Measurements from ENCODE around the gene MOB1B. TPM values are rescaled to one million over a fixed set of nuclear protein-coding genes. Genes with fewer than 3 reads are reported as not detected.

Gene MOB1B
- total RNA-seq, 1 donor from 2014 or later, result 34.6 TPM

DNA sequence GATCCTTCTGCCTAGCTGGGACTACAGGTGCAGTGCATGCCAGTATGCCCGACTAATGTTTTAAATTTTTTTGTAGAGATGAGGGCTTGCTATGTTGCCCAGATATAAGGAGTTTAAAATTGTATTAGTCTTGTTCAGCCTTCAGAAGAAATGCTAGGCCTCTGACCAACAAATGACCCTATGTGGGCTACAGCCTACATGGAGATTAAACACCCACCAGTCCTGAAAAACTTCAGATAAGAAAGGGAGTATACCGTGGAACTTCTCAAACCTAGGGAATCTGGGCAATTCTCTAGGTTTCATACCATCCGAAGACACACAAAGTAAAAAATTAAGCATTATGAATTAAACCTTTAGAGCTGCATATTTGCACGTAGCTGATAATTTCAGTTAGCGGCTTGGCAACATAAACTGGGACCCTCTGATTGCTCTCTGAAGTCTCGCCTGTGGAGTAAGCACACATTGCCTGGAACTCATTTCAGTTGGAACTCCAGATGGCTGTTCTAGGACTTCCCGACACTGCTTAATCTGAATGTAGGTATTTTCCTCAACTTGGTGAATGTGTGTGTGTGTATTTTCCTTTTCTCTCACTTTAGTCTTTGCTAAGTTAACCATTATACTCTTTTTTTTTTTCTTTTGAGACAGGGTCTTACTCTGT is 33.0 kb downstream of the MOB1B start:
- H3K36me3 ChIP-seq, result no peaks in the 10 kb centered on the region
- no peaks in the 10 kb centered on the region for H3K27me3 ChIP-seq (ENCODE audit: low read depth)
- intact Hi-C loops (cut with DNase I), result no loop called here
- H3K4me1 ChIP-seq, result peaks cover 7% of the 10 kb centered on the region
- no peaks in the 10 kb centered on the region for H3K9me3 ChIP-seq
- no peak for ATAC-seq
- H3K4me3 ChIP-seq, result no peak overlapping the region
- no peak for DNase-seq
- no peak for TF ChIP-seq CTCF (IDR thresholded peaks at IDR 0.05)
- no peak overlapping the region for H3K27ac ChIP-seq

DNA sequence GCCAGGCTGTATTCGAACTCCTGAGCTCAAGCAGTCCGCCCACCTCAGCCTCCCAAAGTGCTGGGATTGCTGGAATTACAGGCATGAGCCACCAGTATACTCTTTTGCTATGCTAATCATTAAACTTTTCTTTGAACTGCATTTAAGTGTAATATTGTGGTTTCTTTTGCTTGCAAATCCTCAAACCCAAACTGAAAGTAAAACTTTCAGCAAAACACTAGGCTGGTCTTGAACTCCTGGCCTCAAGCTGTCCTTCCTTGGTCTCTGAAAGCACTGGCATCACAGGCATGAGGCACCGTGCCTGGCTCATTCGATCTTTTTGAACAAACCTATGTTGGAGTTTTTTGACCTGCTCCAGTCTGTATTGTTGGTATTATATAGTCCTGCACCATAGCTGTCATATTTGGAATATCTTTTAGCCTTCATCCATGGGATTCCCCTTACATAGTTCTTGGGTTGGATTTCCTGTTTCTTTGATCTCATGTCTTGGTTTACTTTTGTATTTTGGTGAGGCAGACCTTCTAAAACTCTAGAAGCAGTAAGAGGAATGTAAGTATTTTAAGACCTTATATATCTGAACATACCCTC is 34.1 kb downstream of the MOB1B start:
- Histone ChIP-seq H3K27ac (no peak overlapping the region), H3K9me3 (no peaks in the 10 kb centered on the region), H3K27me3 (ENCODE audit: low read depth) (no peaks in the 10 kb centered on the region), H3K4me3 (no peak overlapping the region), H3K4me1 (no peaks in the 10 kb centered on the region), H3K36me3 (no peaks in the 10 kb centered on the region)
- intact Hi-C loops (cut with DNase I), result no loop called here
- TF ChIP-seq CTCF (IDR thresholded peaks at IDR 0.05), result no peak
- DNase-seq (no peak), ATAC-seq (no peak)

DNA sequence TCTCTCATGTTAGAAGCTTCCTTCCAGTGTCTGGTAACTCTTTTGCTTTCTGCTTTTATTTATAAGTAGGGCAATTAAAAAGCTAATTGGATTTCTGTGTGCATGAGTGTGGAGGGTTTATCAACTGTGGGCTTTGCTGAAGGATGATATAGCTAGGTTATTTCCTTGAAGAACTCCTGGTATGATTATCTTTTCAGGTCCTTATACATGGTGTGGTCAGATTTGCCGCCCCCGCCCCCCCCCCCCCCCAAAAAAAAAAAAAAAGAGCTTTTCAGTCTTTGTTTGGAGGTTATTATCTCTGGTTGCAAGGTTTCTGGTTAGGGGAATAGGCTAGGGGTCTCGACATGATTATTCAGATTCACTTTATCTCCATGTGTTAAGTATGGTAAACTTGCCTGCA is 35.9 kb downstream of the MOB1B start:
- H3K27me3 ChIP-seq (ENCODE audit: low read depth), result no peaks in the 10 kb centered on the region
- no peak for ATAC-seq
- H3K36me3 ChIP-seq, result no peaks in the 10 kb centered on the region
- TF ChIP-seq CTCF (IDR thresholded peaks at IDR 0.05), result no peak
- no peak overlapping the region for H3K27ac ChIP-seq
- H3K4me1 ChIP-seq, result no peaks in the 10 kb centered on the region
- no peak for DNase-seq
- intact Hi-C loops (cut with DNase I), result no loop called here
- H3K4me3 ChIP-seq, result no peak overlapping the region
- H3K9me3 ChIP-seq, result no peaks in the 10 kb centered on the region

GRCh38 chr4:70940134-70940533 is 38.0 kb downstream of the MOB1B start:
- no peak for ATAC-seq
- DNase-seq, result no peak
- intact Hi-C loops (cut with DNase I), result no loop called here
- TF ChIP-seq CTCF (IDR thresholded peaks at IDR 0.05), result no peak
- Histone ChIP-seq H3K4me3 (no peak overlapping the region), H3K27me3 (ENCODE audit: low read depth) (no peaks in the 10 kb centered on the region), H3K36me3 (no peaks in the 10 kb centered on the region), H3K4me1 (peaks cover under 1% of the 10 kb centered on the region), H3K27ac (no peak overlapping the region), H3K9me3 (no peaks in the 10 kb centered on the region)

DNA sequence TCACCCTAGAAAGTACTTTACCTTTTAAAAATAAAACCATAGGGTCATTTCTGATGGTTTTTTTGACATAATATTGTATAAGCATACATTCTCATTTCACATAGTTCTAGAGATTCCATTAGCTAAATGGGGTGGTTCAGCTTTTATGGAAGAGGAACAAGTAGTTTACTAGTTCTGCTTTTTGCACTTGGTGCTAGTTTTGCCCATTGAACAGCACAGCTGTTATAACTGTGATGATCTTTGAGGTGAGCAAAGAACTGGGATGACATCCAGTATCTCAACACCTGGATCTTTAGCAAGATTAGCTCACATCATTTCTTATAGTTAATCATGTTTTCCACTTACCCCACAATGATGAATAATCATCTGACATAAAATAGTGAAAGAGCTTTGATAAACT is 40.9 kb downstream of the MOB1B start:
- H3K4me1 ChIP-seq, result peaks cover 25% of the 10 kb centered on the region
- no peak for TF ChIP-seq CTCF (IDR thresholded peaks at IDR 0.05)
- intact Hi-C loops (cut with DNase I), result no loop called here
- H3K4me3 ChIP-seq, result no peak overlapping the region
- no peak overlapping the region for H3K27ac ChIP-seq
- H3K36me3 ChIP-seq, result no peaks in the 10 kb centered on the region
- DNase-seq, result no peak
- no peak for ATAC-seq
- no peaks in the 10 kb centered on the region for H3K27me3 ChIP-seq (ENCODE audit: low read depth)
- H3K9me3 ChIP-seq, result no peaks in the 10 kb centered on the region

Data from lower lobe of right lung (tissue), 2 donors.